SK-N-SH (cell line): ENCODE measurements around the gene JMJD4. TPM values are rescaled to one million over a fixed set of nuclear protein-coding genes. Genes with fewer than 3 reads are reported as not detected.

ENCODE experiments used
- CTCF ChIA-PET: fragments of 300-600, 350-600 bp; formaldehyde crosslinking; extraction: SDS; loops from one replicate; lab custom pipeline; 2021; lab: Yijun Ruan, JAX
- POLR2A ChIA-PET: fragments of 350-600 bp; sonication (Branson Sonifier 250); formaldehyde crosslinking; extraction: SDS; loops from one replicate; lab custom pipeline; 2020; ENCODE audit warnings: antibody characterized with exemption, inconsistent platforms; lab: Yijun Ruan, JAX
- DNase-seq: peaks from one replicate; pipeline ENCODE4 v3.0.0; 2012
- H2AFZ ChIP-seq: fragments of 200-600 bp; sonication (generic); 2 replicates; pipeline ENCODE4 v1.8.1; 2016; ENCODE audit warnings: antibody characterized with exemption, mild to moderate bottlenecking, low read depth
- H3F3A ChIP-seq: fragments of 200-600 bp; sonication (generic); replicated peaks from 2 replicates; pipeline ENCODE3; 2016; ENCODE audit warnings: antibody characterized with exemption, mild to moderate bottlenecking; ENCODE audit not compliant: insufficient read depth
- H3K27ac ChIP-seq, 2 experiments: fragments of 200-500 bp in 1 of 2; fragments of 200-600 bp in 1 of 2; sonication (Bioruptor generic) in 1 of 2; sonication (generic), shearing (Covaris generic) in 1 of 2; 2 replicates each; pipeline versions ENCODE4 v1.5.1 to v1.6.1; 2014 to 2016; ENCODE audit warnings: low read depth in 2 of 2, inconsistent platforms in 1 of 2, low read length in 1 of 2, mild to moderate bottlenecking in 1 of 2, mixed read lengths in 1 of 2
- H3K27me3 ChIP-seq: fragments of 200-600 bp; sonication (generic), shearing (Covaris generic); 2 replicates; pipeline ENCODE4 v1.6.1; 2016; ENCODE audit warnings: mixed run types; ENCODE audit not compliant: insufficient read depth
- H3K36me3 ChIP-seq, 2 experiments: fragments of 200-500 bp in 1 of 2; fragments of 200-600 bp in 1 of 2; sonication (Bioruptor generic) in 1 of 2; sonication (generic) in 1 of 2; replicated peaks in 1 of 2; 2 replicates each; pipeline versions ENCODE3 to v1.5.1; 2014 to 2016; ENCODE audit warnings: low read length in 1 of 2, mild to moderate bottlenecking in 1 of 2; ENCODE audit not compliant: insufficient read depth in 2 of 2, control insufficient read depth in 1 of 2
- H3K4me1 ChIP-seq, 2 experiments: fragments of 200-500 bp in 1 of 2; fragments of 200-600 bp in 1 of 2; sonication (Bioruptor generic) in 1 of 2; sonication (generic), shearing (Covaris generic) in 1 of 2; 2 replicates each; pipeline versions ENCODE4 v1.5.1 to v1.6.1; 2014 to 2016; ENCODE audit warnings: low read depth in 1 of 2, low read length in 1 of 2, mixed run types in 1 of 2; ENCODE audit not compliant: insufficient read depth in 2 of 2, control insufficient read depth in 1 of 2
- H3K4me2 ChIP-seq: fragments of 200-600 bp; sonication (generic), shearing (Covaris generic); 2 replicates; pipeline ENCODE4 v1.6.1; 2017; ENCODE audit warnings: mixed run types
- H3K4me3 ChIP-seq, 2 experiments: fragments of 200-500 bp in 1 of 2; fragments of 200-600 bp in 1 of 2; sonication (Bioruptor generic) in 1 of 2; sonication (generic), shearing (Covaris generic) in 1 of 2; 2 replicates each; pipeline versions ENCODE4 v1.5.1 to v1.8.1; 2014 to 2016; ENCODE audit warnings: low read depth in 2 of 2, inconsistent platforms in 1 of 2, low read length in 1 of 2, mild to moderate bottlenecking in 1 of 2, mixed read lengths in 1 of 2, moderate library complexity in 1 of 2
- H3K79me2 ChIP-seq: fragments of 200-600 bp; sonication (generic); 2 replicates; pipeline ENCODE4 v1.8.1; 2017; ENCODE audit warnings: mild to moderate bottlenecking; ENCODE audit not compliant: insufficient read depth
- H3K9ac ChIP-seq: fragments of 200-600 bp; sonication (generic); 2 replicates; pipeline ENCODE4 v1.6.1; 2017; ENCODE audit warnings: mixed run types
- H3K9me2 ChIP-seq: fragments of 200-600 bp; sonication (generic); 2 replicates; pipeline ENCODE4 v1.6.1; 2017; ENCODE audit warnings: mixed run types
- H3K9me3 ChIP-seq: fragments of 200-600 bp; sonication (generic); 2 replicates; pipeline ENCODE4 v1.6.1; 2017; ENCODE audit warnings: mixed run types, mild to moderate bottlenecking, moderate library complexity
- H4K20me1 ChIP-seq: fragments of 200-600 bp; sonication (generic); 2 replicates; pipeline ENCODE4 v1.6.1; 2017; ENCODE audit warnings: mild to moderate bottlenecking, mixed run types; ENCODE audit not compliant: insufficient read depth
- CHD2 ChIP-seq: fragments of 150-350 bp; IDR thresholded peaks from 2 replicates; pipeline ENCODE4 v1.6.1; 2018; ENCODE audit warnings: low read length; ENCODE audit not compliant: partially characterized antibody
- CTCF ChIP-seq: fragments of 200-600 bp; sonication (generic); IDR thresholded peaks from 2 replicates; pipeline ENCODE4 v1.6.1; 2017; ENCODE audit warnings: antibody characterized with exemption, mild to moderate bottlenecking, moderate library complexity
- ELF1 ChIP-seq: IDR thresholded peaks from 2 replicates; pipeline ENCODE4 v1.4.0; 2012
- EZH2phosphoT487 ChIP-seq: fragments of 200-600 bp; sonication (generic); IDR thresholded peaks from 2 replicates; pipeline ENCODE4 v1.6.1; 2017; ENCODE audit warnings: low read depth, mixed run types, mild to moderate bottlenecking, antibody characterized with exemption, moderate library complexity, borderline replicate concordance
- FOSL2 ChIP-seq: IDR thresholded peaks from 2 replicates; pipeline ENCODE4 v1.4.0; 2012; ENCODE audit warnings: low read depth, mild to moderate bottlenecking, moderate library complexity, borderline replicate concordance
- FOXJ3 ChIP-seq: sonication (generic); formaldehyde crosslinking; IDR thresholded peaks from 2 replicates; pipeline ENCODE4 v1.5.1; 2020; ENCODE audit warnings: mild to moderate bottlenecking, missing genetic modification reagents
- FOXM1 ChIP-seq: IDR thresholded peaks from 2 replicates; pipeline ENCODE4 v1.4.0; 2012; ENCODE audit warnings: low read depth, mild to moderate bottlenecking
- GABPA ChIP-seq: IDR thresholded peaks from 2 replicates; pipeline ENCODE4 v1.4.0; 2012; ENCODE audit warnings: low read depth, mild to moderate bottlenecking
- JUND ChIP-seq: IDR thresholded peaks from 2 replicates; pipeline ENCODE4 v1.4.0; 2012
- MEF2A ChIP-seq: IDR thresholded peaks from 2 replicates; pipeline ENCODE4 v1.4.0; 2012; ENCODE audit warnings: low read depth, borderline replicate concordance
- NFIC ChIP-seq: IDR thresholded peaks from 2 replicates; pipeline ENCODE4 v1.4.0; 2012; ENCODE audit warnings: borderline replicate concordance
- POLR2AphosphoS5 ChIP-seq: IDR thresholded peaks from 2 replicates; pipeline ENCODE4 v1.6.1; 2012; ENCODE audit warnings: low read depth, low read length
- RCOR1 ChIP-seq: fragments of 150-350 bp; IDR thresholded peaks from 2 replicates; pipeline ENCODE4 v1.6.1; 2017; ENCODE audit warnings: antibody characterized with exemption, low read length
- RFX5 ChIP-seq: IDR thresholded peaks from 2 replicates; pipeline ENCODE4 v1.6.1; 2012; ENCODE audit warnings: mild to moderate bottlenecking, improper control_type of control experiment, low read length
- SIN3A ChIP-seq: IDR thresholded peaks from 2 replicates; pipeline ENCODE4 v1.6.1; 2012; ENCODE audit warnings: low read depth, mild to moderate bottlenecking, low read length, moderate library complexity, borderline replicate concordance
- SMC3 ChIP-seq: IDR thresholded peaks from 2 replicates; pipeline ENCODE4 v1.6.1; 2012; ENCODE audit warnings: low read depth, low read length, improper control_type of control experiment
- USF1 ChIP-seq: IDR thresholded peaks from 2 replicates; pipeline ENCODE4 v1.4.0; 2012; ENCODE audit warnings: low read depth, borderline replicate concordance
- WGBS: methylation state at CpG from one replicate; pipeline ENCODE4 v1.1.6; 2017; ENCODE audit warnings: low lambda C conversion rate; 5-methylcytosine and 5-hydroxymethylcytosine counted together
- polyA plus RNA-seq, 3 experiments: library from polyadenylated mRNA; depleted of rRNA; stranded (reverse); fragments of >200 nt; gene quantifications; 2 replicates each; pipeline ENCODE4 v1.2.3, GENCODE V29; 2012
- TF ChIP-seq, protein P1 (sequence below): IDR thresholded peaks from 2 replicates; pipeline ENCODE4 v1.4.0; 2012; ENCODE audit warnings: low read depth
- TF ChIP-seq, protein P2 (sequence below): fragments of 150-350 bp; IDR thresholded peaks from 2 replicates; pipeline ENCODE4 v1.6.1; 2017; ENCODE audit warnings: antibody characterized with exemption, low read length, low read depth, borderline replicate concordance
- TF ChIP-seq, protein P3 (sequence below): IDR thresholded peaks from 2 replicates; pipeline ENCODE4 v1.4.0; 2012; ENCODE audit warnings: low read depth, borderline replicate concordance

Gene JMJD4
- polyA plus RNA-seq, 1 of the 3 experiments (the other 2 are of a cell fraction) = 15.0 TPM

DNA sequence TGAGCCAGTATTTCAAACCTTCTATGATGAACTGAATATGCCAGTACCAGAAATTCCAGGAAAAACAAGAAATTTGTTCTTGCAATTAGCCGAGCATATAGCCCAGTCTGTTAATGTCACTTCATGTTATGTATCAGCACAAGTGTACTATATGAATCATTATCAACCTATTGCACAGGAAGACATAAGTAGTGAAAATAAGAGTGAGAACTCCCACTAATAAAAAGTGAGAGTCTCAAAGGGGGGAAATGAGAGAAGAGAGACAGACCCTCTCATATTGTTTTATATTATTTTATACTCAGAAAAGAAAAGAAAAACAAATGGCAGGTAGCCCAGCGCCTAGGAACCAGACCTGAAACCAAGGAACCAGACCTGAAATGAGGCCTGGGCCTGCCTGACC, 16.2 kb downstream of the JMJD4 start:
- Histone ChIP-seq H3K36me3 (no peaks in the 10 kb centered on the region), H3K27ac (no peak overlapping the region), H3K27me3 (no peaks in the 10 kb centered on the region), H3K4me1 (no peaks in the 10 kb centered on the region), H4K20me1 (no peaks in the 10 kb centered on the region), H2AFZ (no peak overlapping the region), H3F3A (no peaks in the 10 kb centered on the region), H3K9me3 (peaks cover 4% of the 10 kb centered on the region; the same call in 1 of the 2 replicates), H3K4me2 (no peak overlapping the region), H3K4me3 (no peak overlapping the region), H3K9ac (no peak overlapping the region), H3K9me2 (no peaks in the 10 kb centered on the region)
- 0% methylated on average over 2 of the region's 2 CpGs for WGBS
- TF ChIP-seq NFIC (no peak), SMC3 (no peak), RCOR1 (no peak), SIN3A (no peak), CTCF (no peak), GABPA (no peak), EZH2phosphoT487 (no peak), RFX5 (no peak), ELF1 (no peak), MEF2A (no peak)
- TF ChIP-seq, protein P1, sequence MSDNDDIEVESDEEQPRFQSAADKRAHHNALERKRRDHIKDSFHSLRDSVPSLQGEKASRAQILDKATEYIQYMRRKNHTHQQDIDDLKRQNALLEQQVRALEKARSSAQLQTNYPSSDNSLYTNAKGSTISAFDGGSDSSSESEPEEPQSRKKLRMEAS = no peak
- TF ChIP-seq, protein P2, sequence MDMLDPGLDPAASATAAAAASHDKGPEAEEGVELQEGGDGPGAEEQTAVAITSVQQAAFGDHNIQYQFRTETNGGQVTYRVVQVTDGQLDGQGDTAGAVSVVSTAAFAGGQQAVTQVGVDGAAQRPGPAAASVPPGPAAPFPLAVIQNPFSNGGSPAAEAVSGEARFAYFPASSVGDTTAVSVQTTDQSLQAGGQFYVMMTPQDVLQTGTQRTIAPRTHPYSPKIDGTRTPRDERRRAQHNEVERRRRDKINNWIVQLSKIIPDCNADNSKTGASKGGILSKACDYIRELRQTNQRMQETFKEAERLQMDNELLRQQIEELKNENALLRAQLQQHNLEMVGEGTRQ = no peak
- TF ChIP-seq, protein P3, sequence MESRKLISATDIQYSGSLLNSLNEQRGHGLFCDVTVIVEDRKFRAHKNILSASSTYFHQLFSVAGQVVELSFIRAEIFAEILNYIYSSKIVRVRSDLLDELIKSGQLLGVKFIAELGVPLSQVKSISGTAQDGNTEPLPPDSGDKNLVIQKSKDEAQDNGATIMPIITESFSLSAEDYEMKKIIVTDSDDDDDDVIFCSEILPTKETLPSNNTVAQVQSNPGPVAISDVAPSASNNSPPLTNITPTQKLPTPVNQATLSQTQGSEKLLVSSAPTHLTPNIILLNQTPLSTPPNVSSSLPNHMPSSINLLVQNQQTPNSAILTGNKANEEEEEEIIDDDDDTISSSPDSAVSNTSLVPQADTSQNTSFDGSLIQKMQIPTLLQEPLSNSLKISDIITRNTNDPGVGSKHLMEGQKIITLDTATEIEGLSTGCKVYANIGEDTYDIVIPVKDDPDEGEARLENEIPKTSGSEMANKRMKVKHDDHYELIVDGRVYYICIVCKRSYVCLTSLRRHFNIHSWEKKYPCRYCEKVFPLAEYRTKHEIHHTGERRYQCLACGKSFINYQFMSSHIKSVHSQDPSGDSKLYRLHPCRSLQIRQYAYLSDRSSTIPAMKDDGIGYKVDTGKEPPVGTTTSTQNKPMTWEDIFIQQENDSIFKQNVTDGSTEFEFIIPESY = no peak
- TF ChIP-seq, all 33 proteins: peak for 0
- H3K79me2 ChIP-seq = no peaks in the 10 kb centered on the region
- no peak for DNase-seq
- ChIA-PET CTCF (no interaction called here), POLR2A (no interaction called here)

GRCh38 chr1:227712648-227713047, 22.5 kb downstream of the JMJD4 start:
- Histone ChIP-seq H3K9me2 (no peaks in the 10 kb centered on the region), H3K27me3 (no peaks in the 10 kb centered on the region), H3K4me1 (no peaks in the 10 kb centered on the region), H3K9ac (no peak overlapping the region), H3K36me3 (no peaks in the 10 kb centered on the region), H3F3A (no peaks in the 10 kb centered on the region), H3K4me3 (no peak overlapping the region), H4K20me1 (no peaks in the 10 kb centered on the region), H2AFZ (no peak overlapping the region), H3K9me3 (peaks cover 4% of the 10 kb centered on the region; the same call in 1 of the 2 replicates), H3K27ac (no peak overlapping the region), H3K79me2 (no peaks in the 10 kb centered on the region), H3K4me2 (no peak overlapping the region)
- CTCF ChIA-PET = no interaction called here
- no peak for DNase-seq
- POLR2A ChIA-PET = no interaction called here
- TF ChIP-seq FOSL2 (no peak), FOXJ3 (CRISPR knock-in tag) (no peak), EZH2phosphoT487 (no peak), GABPA (no peak), JUND (no peak), POLR2AphosphoS5 (no peak), CTCF (no peak), FOXM1 (no peak), CHD2 (no peak), RCOR1 (no peak), USF1 (no peak)
- TF ChIP-seq, protein P2 = no peak
